WERI-Rb-1 (cell line): Measurements from ENCODE around the gene KRTAP10-10.

Experiments
- DNase-seq: peaks from one replicate; pipeline ENCODE4 v3.0.0-alpha.2; 2020
- H3K27ac ChIP-seq: fragments of 250-450 bp; sonication (Bioruptor Pico); 2 replicates; pipeline ENCODE4 v1.5.1; 2020; ENCODE audit warnings: mild to moderate bottlenecking, moderate library complexity
- H3K27me3 ChIP-seq: fragments of 250-450 bp; sonication (Bioruptor Pico); 2 replicates; pipeline ENCODE4 v1.5.1; 2021; ENCODE audit warnings: mild to moderate bottlenecking, low read depth, moderate library complexity; ENCODE audit not compliant: insufficient read depth, severe bottlenecking
- H3K36me3 ChIP-seq: fragments of 250-450 bp; sonication (Bioruptor Pico); 2 replicates; pipeline ENCODE4 v1.5.1; 2020; ENCODE audit warnings: mild to moderate bottlenecking, moderate library complexity
- H3K4me3 ChIP-seq: 2 replicates; pipeline ENCODE4 v1.5.1; 2011; ENCODE audit warnings: low read depth, mild to moderate bottlenecking, control low read depth, low read length
- H3K9me3 ChIP-seq: fragments of 250-450 bp; sonication (Bioruptor Pico); 2 replicates; pipeline ENCODE4 v1.5.1; 2021; ENCODE audit warnings: mild to moderate bottlenecking, moderate library complexity; ENCODE audit not compliant: severe bottlenecking
- CTCF ChIP-seq: IDR thresholded peaks from 2 replicates; pipeline ENCODE4 v1.5.1; 2011; ENCODE audit warnings: low read depth, mild to moderate bottlenecking, control low read depth, inconsistent platforms, low read length

KRTAP10-10 gene

GRCh38 chr21:44647222-44647552 lies 10.0 kb downstream of the KRTAP10-10 start:
- TF ChIP-seq CTCF, result no peak
- H3K27ac ChIP-seq, result no peak overlapping the region
- H3K4me3 ChIP-seq, result no peak overlapping the region
- no peaks in the 10 kb centered on the region for H3K36me3 ChIP-seq
- H3K9me3 ChIP-seq, result peaks cover 14% of the 10 kb centered on the region
- DNase-seq, result no peak
- no peaks in the 10 kb centered on the region for H3K27me3 ChIP-seq

- TF ChIP-seq CTCF, result no peak
- Histone ChIP-seq H3K27ac (no peak overlapping the region), H3K4me3 (no peak overlapping the region), H3K36me3 (no peaks in the 10 kb centered on the region), H3K27me3 (no peaks in the 10 kb centered on the region), H3K9me3 (peaks cover 14% of the 10 kb centered on the region)
- no peak for DNase-seq
Observed at GRCh38 chr21:44648557-44649311, 11.6 kb downstream of the KRTAP10-10 start.

GRCh38 chr21:44649521-44650100 lies 12.5 kb downstream of the KRTAP10-10 start:
- no peaks in the 10 kb centered on the region for H3K27me3 ChIP-seq
- no peaks in the 10 kb centered on the region for H3K36me3 ChIP-seq
- H3K27ac ChIP-seq, result no peak overlapping the region
- DNase-seq, result no peak
- H3K4me3 ChIP-seq, result no peak overlapping the region
- H3K9me3 ChIP-seq, result peaks cover 9% of the 10 kb centered on the region
- no peak for TF ChIP-seq CTCF

GRCh38 chr21:44650265-44650972 lies 13.3 kb downstream of the KRTAP10-10 start:
- no peak for TF ChIP-seq CTCF

GRCh38 chr21:44650973-44651675 lies 14.0 kb downstream of the KRTAP10-10 start:
- DNase-seq, result no peak
- Histone ChIP-seq H3K36me3 (no peaks in the 10 kb centered on the region), H3K9me3 (peaks cover 1% of the 10 kb centered on the region), H3K27me3 (no peaks in the 10 kb centered on the region), H3K4me3 (no peak overlapping the region), H3K27ac (no peak overlapping the region)
- no peak for TF ChIP-seq CTCF

More at GRCh38 chr21:44650265-44650972, 13.3 kb downstream of the KRTAP10-10 start:
- H3K27ac ChIP-seq, result no peak overlapping the region
- H3K9me3 ChIP-seq, result peaks cover 1% of the 10 kb centered on the region
- no peaks in the 10 kb centered on the region for H3K36me3 ChIP-seq
- DNase-seq, result no peak
- H3K27me3 ChIP-seq, result no peaks in the 10 kb centered on the region
- H3K4me3 ChIP-seq, result no peak overlapping the region
